ENCODE measurements around the gene FGF2. TPM values are rescaled to one million over a fixed set of nuclear protein-coding genes. Genes with fewer than 3 reads are reported as not detected.
"Not testable (repeated sequence)": the region's sequence is repeated elsewhere in the genome, so short reads cannot be mapped to it uniquely, and the experiment has no call there.

Gene FGF2
- total RNA-seq, 4 donors from 2014 or later: 19.0 to 32.8 (median 24.6) TPM

- peaks cover 0 to 48% (median 0%) of the 10 kb centered on the region in 4 donors for H3K4me1 ChIP-seq
- H3K27me3 ChIP-seq: no peaks in the 10 kb centered on the region
- TF ChIP-seq POLR2A (IDR thresholded peaks at IDR 0.05) (no peak), EP300 (IDR thresholded peaks at IDR 0.05) (no peak), CTCF (IDR thresholded peaks at IDR 0.05) (no peak)
- no peak overlapping the region for H3K4me3 ChIP-seq
- peak overlapping the region in 1 of 4 donors; percentile 26 for H3K27ac ChIP-seq
- H3K36me3 ChIP-seq: peaks cover 0 to 6% (median 0%) of the 10 kb centered on the region in 3 donors
- DNase-seq (ENCODE audit: low spot score in 2 of 2): no peak
- 82 to 89% methylated on average over 3 of the region's 3 CpGs for WGBS, 2 donors
- no peaks in the 10 kb centered on the region for H3K9me3 ChIP-seq
Measured at GRCh38 chr4:122845066-122845465, 18.4 kb downstream of the FGF2 start.

- Histone ChIP-seq H3K27me3 (no peaks in the 10 kb centered on the region), H3K36me3 (no peaks in the 10 kb centered on the region), H3K4me3 (no peak overlapping the region), H3K27ac (peak overlapping the region in 1 of 4 donors; percentile 26), H3K4me1 (peaks cover 0 to 41% (median 0%) of the 10 kb centered on the region in 4 donors), H3K9me3 (no peaks in the 10 kb centered on the region)
- WGBS, 2 donors: 31 to 55% methylated on average over 3 of the region's 3 CpGs
- TF ChIP-seq CTCF (IDR thresholded peaks at IDR 0.05) (no peak), EP300 (IDR thresholded peaks at IDR 0.05) (no peak), POLR2A (IDR thresholded peaks at IDR 0.05) (no peak)
- no peak for DNase-seq (ENCODE audit: low spot score in 2 of 2)
Measured at GRCh38 chr4:122845760-122846159, 19.1 kb downstream of the FGF2 start.

- 73 to 100% methylated on average over 1 of the region's 1 CpG for WGBS, 2 donors
- DNase-seq (ENCODE audit: low spot score in 2 of 2): no peak
- Histone ChIP-seq H3K9me3 (no peaks in the 10 kb centered on the region), H3K27ac (no peak overlapping the region), H3K36me3 (no peaks in the 10 kb centered on the region), H3K4me1 (peaks cover 0 to 36% (median 0%) of the 10 kb centered on the region in 4 donors), H3K4me3 (no peak overlapping the region), H3K27me3 (no peaks in the 10 kb centered on the region)
- TF ChIP-seq POLR2A (IDR thresholded peaks at IDR 0.05) (no peak), CTCF (IDR thresholded peaks at IDR 0.05) (no peak), EP300 (IDR thresholded peaks at IDR 0.05) (no peak)
Measured at GRCh38 chr4:122847931-122848330, 21.3 kb downstream of the FGF2 start.

- not testable (repeated sequence) for H3K27me3 ChIP-seq; DNase-seq (ENCODE audit: low spot score in 2 of 2); H3K27ac ChIP-seq; H3K9me3 ChIP-seq; H3K36me3 ChIP-seq; H3K4me3 ChIP-seq
- 97 to 100% methylated on average over 3 of the region's 3 CpGs for WGBS, 2 donors
- peaks cover 0 to 47% (median 7%) of the 10 kb centered on the region in 4 donors for H3K4me1 ChIP-seq
Measured at GRCh38 chr4:122849789-122850188, 23.2 kb downstream of the FGF2 start.

- peaks cover 0 to 52% (median 15%) of the 10 kb centered on the region in 4 donors for H3K4me1 ChIP-seq
- H3K27ac ChIP-seq: peak overlapping the region in 1 of 4 donors; percentile 82
- no peaks in the 10 kb centered on the region for H3K9me3 ChIP-seq
- TF ChIP-seq EP300 (IDR thresholded peaks at IDR 0.05): no peak
- no peak for TF ChIP-seq CTCF (IDR thresholded peaks at IDR 0.05)
- no peak for TF ChIP-seq POLR2A (IDR thresholded peaks at IDR 0.05)
- H3K36me3 ChIP-seq: no peaks in the 10 kb centered on the region
- no peak overlapping the region for H3K4me3 ChIP-seq
- no peak for DNase-seq (ENCODE audit: low spot score in 2 of 2)
- H3K27me3 ChIP-seq: no peaks in the 10 kb centered on the region
Measured at GRCh38 chr4:122851568-122851967, 24.9 kb downstream of the FGF2 start.

Data from tibial nerve (tissue), 4 donors.